Hematopoietic multipotent progenitor cell treated with erythropoietin and hydrocortisone succinate and interleukin-3 and kit ligand, for 6 days (in vitro differentiated cells): Measurements from ENCODE around the gene PRKAB1.

Experiments used
- DNase-seq: peaks from one replicate; pipeline ENCODE4 v3.0.0-alpha.2; 2015

PRKAB1 gene

GRCh38 chr12:119714614-119715267 lies 46.8 kb downstream of the PRKAB1 start:
- DNase-seq, result no peak

GRCh38 chr12:119715268-119715620 lies 47.3 kb downstream of the PRKAB1 start:
- DNase-seq, result no peak

GRCh38 chr12:119718141-119718540 lies 50.2 kb downstream of the PRKAB1 start:
- DNase-seq, result no peak

GRCh38 chr12:119720349-119720748 lies 52.4 kb downstream of the PRKAB1 start:
- no peak for DNase-seq

- DNase-seq, result no peak
These were observed 53.4 kb downstream of the PRKAB1 start for GRCh38 chr12:119721306-119721705.

GRCh38 chr12:119725523-119725922 lies 57.6 kb downstream of the PRKAB1 start:
- no peak for DNase-seq

- DNase-seq, result no peak
These were observed 59.9 kb downstream of the PRKAB1 start for GRCh38 chr12:119727600-119728443.

- DNase-seq, result no peak
These were observed 60.5 kb downstream of the PRKAB1 start for GRCh38 chr12:119728444-119728745.

GRCh38 chr12:119729871-119730270 lies 61.9 kb downstream of the PRKAB1 start:
- no peak for DNase-seq

GRCh38 chr12:119730381-119730780 lies 62.4 kb downstream of the PRKAB1 start:
- no peak for DNase-seq
